HG03139 (cell line): ENCODE results near the gene CFHR4.
"Not testable (repeated sequence)": the region's sequence is repeated elsewhere in the genome, so short reads cannot be mapped to it uniquely, and the experiment has no call there.

Experiments
- ATAC-seq: cut with Tn5 transposase; IDR thresholded peaks from one replicate; pipeline ENCODE4 v1.9.1; 2021; ENCODE audit not compliant: unreplicated experiment

Gene CFHR4

GRCh38 chr1:196887515-196888239, at the start of gene CFHR4:
TSS of gene CFHR4 (plus strand) at chr1:196888052. CDS start at chr1:196888151, 99 bp downstream.
- ATAC-seq, result peak; percentile 94

GRCh38 chr1:196849613-196850492, 38.0 kb upstream of the CFHR4 start:
- ATAC-seq, result not testable (repeated sequence)

DNA sequence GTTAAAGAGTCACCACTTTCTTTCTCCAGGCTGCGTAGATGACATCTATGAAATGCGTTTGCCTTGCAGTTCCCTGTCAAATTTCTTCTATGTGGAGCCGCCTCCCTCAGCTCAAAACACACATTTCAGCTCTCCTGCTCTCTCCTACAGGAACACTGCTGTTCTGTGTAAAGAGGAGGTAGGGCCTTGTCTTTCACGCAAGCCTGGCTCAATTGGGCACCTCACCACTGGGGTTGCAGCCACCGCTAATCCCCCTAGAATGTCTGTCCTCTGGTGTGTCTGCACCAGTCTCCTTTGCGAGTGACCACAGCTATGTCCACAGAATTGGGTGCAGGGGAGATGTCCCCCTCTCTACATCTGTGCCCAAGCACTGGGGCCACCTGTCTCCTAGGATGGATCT, 31.8 kb upstream of the CFHR4 start:
- no peak for ATAC-seq

DNA sequence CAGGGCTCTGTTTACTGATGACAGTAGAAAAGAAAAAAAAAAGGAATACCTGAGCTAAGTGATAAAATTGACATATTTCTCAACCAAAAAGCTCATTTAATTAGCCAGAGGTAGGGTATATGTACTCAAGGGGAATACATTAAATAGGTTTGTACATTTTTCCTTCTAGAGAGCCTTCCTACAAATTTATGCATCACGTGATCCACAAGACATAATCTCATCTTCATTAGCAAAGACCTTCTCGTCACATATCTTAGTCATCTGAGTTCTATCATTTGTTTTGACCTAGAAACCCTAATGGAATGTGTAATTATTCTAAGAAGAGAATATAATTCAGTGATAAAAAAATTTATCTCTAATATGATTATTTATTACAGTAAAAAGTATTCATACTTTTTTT, 30.7 kb upstream of the CFHR4 start:
- no peak for ATAC-seq

DNA sequence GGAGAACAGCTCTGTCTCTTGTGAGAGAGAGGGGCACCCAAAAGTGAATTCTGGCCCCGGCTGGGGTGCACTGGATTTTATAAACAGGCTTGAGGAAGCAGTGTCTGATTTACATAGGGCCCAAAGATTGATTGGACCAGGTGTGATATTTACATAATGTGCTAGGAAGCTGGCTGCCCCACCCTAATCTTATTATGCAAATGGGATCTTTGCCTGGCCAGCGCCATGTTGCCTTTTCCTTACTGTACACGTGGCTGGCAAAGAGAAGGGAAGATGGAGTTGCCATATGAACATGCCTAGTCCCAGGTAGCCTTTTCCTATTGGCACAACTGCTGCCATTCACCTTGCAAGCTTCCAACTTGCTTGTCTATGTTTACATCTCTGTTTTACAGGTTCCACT, 29.0 kb upstream of the CFHR4 start:
- ATAC-seq, result no peak

DNA sequence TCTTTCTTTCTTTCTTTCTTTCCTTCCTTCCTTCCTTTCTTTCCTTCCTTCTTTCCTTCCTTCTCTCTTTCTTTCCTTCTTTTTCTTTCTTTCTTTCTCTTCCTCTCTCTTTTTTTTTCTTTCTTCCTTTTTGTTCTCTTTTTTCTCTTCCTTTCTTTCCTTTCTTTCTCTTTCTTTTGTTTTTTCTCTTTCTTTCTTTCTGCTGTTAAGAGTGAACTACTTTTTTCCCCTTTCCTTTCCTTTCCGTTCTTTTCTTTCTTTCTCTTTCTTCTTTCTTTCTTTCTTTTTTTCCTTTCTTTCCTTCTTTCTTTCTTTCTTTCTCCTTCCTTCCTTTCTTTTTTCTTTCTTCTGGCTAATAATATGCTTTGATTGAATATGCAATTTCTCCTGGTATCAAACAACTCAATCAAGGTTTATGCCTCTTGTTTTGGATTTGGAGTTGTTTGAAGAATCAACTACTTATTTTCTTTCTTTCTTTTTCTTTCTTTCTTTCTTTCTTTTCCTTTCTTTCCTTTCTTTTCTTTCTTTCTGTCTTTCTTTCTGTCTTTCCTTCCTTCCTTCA, 27.4 kb upstream of the CFHR4 start:
- ATAC-seq, result no peak

DNA sequence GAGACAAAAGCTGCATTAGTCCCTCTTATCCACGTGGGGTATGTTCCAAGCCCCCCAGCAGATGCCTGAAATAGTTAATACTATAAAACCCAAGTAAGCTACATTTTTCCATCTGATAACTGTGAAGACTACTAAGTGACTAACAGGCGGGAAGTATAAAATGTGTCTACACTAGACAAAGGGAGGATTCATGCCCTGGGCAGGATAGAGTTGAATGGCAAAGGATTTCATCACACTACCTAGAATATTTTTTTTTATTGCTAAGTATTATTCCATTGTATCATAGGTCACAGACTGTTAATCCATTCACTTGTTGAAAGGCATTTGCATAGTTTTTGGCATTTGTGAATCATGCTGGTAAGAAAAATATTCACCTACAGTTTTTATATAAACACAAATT, 26.4 kb upstream of the CFHR4 start:
- no peak for ATAC-seq

GRCh38 chr1:196866974-196867373, 20.9 kb upstream of the CFHR4 start:
- no peak for ATAC-seq

GRCh38 chr1:196873385-196873784, 14.5 kb upstream of the CFHR4 start:
- ATAC-seq, result no peak

GRCh38 chr1:196875935-196876334, 11.9 kb upstream of the CFHR4 start:
- no peak for ATAC-seq

- ATAC-seq, result no peak
These were observed 9.9 kb upstream of the CFHR4 start for GRCh38 chr1:196877964-196878363.

DNA sequence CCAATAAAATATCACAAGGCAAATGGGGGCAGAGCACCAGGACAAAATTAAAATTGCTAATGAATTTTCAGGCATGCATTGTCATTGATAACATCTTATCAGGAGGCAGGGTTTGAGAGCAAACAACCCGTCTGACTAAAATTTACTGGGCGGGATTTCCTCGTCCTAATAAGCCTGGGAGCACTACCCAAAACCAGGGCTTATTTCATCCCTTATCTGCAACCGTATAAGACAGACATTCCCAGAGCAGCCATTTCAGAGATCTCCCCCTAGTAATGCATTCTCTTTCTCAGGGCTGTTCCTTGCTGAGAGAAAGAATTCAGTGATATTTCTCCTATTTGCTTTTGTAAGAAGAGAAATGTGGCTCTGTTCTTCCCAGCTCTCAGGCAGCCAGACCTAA, 1.3 kb upstream of the CFHR4 start:
- ATAC-seq, result not testable (repeated sequence)

DNA sequence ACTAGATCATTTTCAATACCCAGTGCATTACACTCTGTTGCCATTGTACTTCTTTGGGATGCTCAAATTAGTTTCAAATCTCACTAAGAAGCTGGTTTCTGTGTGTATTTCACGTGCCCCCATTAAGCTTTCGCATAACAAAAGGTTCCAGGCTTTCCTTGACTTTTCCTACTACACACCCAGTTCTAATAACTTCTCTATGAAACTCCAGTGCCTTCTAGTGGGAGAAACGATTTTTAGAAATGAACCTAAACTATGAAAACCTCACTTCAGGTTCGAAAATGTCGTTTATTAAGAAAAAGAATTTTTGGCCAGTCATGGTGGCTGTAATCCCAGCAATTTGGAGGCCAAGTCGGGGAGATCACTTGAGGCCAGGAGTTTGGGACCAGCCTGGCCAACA, 2.8 kb downstream of the CFHR4 start:
- ATAC-seq, result no peak

DNA sequence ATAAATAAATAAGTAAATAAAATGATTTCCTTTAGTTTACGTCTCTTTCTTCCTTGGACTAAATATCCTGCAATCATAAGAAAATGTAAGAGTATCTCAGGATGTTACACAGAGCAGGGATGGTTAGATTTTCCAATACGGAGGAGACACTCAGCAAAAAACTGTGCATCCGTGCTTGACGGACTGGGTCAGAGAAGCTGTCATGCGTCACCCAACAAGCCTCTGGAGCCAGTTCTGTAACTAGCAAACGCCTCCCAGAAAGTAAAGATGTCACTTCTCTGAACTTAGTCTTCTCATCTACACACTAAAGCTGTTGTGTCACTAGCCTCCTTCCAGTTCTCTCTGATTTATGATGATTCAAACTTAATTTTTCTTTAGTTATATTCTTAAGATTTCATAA, 3.4 kb downstream of the CFHR4 start:
- ATAC-seq, result no peak

DNA sequence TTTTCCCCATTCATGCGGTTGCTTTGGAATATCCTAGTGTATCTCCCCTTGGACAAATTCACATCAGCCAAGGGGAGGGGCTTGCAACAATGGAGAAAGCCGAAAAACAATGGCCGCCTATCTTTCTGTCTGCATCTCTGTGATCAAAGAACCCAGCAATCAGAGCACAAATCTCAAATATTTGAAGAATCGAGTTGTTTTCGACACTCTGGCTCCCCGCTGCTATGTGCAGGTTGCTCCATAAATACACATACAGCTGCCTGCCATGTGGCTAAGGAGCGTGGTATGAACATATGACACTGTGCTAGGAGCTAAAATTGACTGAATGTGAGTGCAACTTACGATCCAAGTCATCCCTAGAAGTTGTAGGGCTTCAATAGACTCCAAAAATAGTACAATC, 8.5 kb downstream of the CFHR4 start:
- ATAC-seq, result no peak

DNA sequence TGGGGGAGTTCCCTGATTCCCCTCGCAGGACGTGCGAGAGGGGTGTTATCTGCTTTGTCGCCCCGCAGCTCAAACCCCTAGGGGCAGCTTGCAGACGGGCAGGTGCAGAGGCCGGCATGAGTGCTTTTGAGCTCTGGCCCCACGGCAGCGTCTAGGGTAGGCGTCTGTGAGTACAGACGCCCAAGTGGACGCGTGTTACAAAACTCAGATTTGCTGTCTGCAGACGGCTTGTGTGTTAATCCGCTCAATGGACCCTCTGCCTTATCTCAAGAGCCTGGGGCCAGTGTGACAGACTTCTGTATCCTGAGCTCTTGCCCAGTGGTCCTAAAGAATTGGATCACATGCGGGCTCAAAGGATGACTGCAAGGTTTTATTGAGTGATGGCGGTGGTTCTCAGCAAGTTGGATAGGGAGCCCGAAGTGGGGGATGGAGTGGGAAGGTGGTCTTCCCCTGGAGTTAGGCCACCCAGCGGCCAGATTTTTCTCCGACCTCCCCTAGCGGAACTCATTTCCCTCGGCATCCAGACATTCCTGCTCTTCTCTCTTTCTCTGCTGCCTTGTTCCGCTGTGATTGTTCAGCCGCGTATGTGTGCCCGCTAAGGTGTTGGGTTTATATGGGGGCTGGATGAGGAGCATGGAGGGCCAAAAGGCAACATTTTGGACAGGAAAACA, 9.4 kb downstream of the CFHR4 start:
- no peak for ATAC-seq

DNA sequence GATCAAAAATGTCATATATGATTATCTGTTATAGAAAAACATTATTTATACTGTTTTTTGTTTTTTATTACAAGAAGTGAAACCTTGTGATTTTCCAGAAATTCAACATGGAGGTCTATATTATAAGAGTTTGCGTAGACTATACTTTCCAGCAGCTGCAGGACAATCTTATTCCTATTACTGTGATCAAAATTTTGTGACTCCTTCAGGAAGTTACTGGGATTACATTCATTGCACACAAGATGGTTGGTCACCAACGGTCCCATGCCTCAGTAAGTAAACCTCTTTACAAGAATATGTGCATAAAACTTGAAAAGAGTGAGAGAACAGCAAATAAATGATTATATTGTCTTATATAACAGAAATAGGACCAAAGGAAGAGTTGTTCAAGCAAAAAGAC, 14.5 kb downstream of the CFHR4 start:
- ATAC-seq, result no peak

DNA sequence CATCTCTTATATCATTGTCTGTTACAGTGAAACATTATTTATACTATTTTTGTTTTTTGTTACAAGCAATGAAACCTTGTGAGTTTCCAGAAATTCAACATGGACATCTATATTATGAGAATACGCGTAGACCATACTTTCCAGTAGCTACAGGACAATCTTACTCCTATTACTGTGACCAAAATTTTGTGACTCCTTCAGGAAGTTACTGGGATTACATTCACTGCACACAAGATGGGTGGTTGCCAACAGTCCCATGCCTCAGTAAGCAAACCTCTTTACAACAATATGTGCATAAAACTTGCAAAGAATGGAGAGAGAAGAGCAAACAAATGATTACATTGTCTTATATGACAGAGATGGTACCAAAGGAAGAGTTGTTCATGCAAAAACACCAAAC, 22.4 kb downstream of the CFHR4 start:
- no peak for ATAC-seq

DNA sequence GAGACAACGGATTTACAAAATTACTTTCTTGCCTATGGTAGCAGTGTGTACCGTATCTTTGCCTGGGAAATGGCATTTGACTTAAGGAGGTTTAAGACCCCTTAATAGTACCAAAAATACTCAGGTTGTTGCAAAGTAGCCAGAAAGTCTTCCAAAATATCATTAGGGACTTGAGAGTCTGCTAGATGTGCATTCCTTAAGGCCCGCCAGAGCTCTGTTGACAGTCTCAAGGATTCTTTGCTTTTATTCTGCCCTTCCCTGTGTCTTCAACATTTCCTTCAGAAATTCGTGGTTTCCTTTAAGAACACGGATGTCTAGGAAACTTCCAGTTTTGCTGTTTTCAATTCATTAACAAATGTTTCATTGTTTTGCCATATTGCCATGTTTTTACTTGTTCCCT, 24.4 kb downstream of the CFHR4 start:
- not testable (repeated sequence) for ATAC-seq

DNA sequence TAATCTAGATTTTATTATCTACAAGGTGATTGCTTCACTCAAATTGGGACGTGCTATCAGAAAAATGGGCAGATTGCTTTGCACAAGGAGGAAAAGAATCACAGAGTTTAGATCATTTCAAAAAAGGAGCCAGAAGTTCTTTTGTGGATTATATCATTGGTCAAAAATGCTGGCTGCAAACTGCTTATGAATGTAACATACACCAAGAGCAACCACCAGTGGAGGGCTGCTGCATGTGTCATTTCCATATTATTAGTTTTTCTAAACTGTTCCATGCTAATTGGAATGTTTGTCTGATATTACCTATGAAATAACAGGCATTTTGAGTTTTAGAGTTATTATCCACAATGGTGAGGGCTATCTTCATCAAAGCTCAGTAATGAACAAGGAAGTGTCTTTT, 39.0 kb downstream of the CFHR4 start:
- not testable (repeated sequence) for ATAC-seq

- ATAC-seq, result not testable (repeated sequence)
These were observed 45.0 kb downstream of the CFHR4 start for GRCh38 chr1:196932853-196933252.
